CD4-positive, alpha-beta T cell (primary cell): ENCODE measurements around the gene IGSF6. TPM values are rescaled to one million over a fixed set of nuclear protein-coding genes. Genes with fewer than 3 reads are reported as not detected.
A peak's percentile ranks its signal among the peaks of the same experiment; 100 is the strongest.

ENCODE experiments used
- ATAC-seq: fragments of 200-7000 bp; cut with Tn5 transposase; one replicate; pipeline ENCODE4 v1.10.0; 2022; ENCODE audit warnings: mild to moderate bottlenecking; ENCODE audit not compliant: poor library complexity
- CTCF ChIA-PET: fragments of 350-600 bp; sonication (Branson Sonifier 250); formaldehyde crosslinking; loops from one replicate; lab custom pipeline; 2021; ENCODE audit warnings: antibody characterized with exemption, inconsistent platforms; lab: Charles Lee
- POLR2A ChIA-PET: fragments of 350-600 bp; sonication (Branson Sonifier 250); formaldehyde crosslinking; loops from one replicate; lab custom pipeline; 2021; ENCODE audit warnings: antibody characterized with exemption, inconsistent platforms; lab: Charles Lee
- DNase-seq, 14 experiments: peaks; one replicate each; pipeline ENCODE4 v3.0.0-alpha.2; 2013 to 2020; ENCODE audit warnings: mixed read lengths in 2 of 14
- H3K27ac ChIP-seq, 2 donors: one replicate each; pipeline versions ENCODE4 v1.5.1 to v1.7.0; 2013; ENCODE audit warnings: low read length in 2 of 2, low read depth in 1 of 2, mild to moderate bottlenecking in 1 of 2
- H3K27me3 ChIP-seq, 2 experiments: 1 replicate in 1 of 2; 2 replicates in 1 of 2; pipeline versions ENCODE4 v1.6.1 to v1.7.0; 2013; ENCODE audit warnings: low read length in 2 of 2, control low read depth in 1 of 2, mild to moderate bottlenecking in 1 of 2, moderate library complexity in 1 of 2; ENCODE audit not compliant: insufficient read depth in 2 of 2, control insufficient read depth in 1 of 2
- H3K36me3 ChIP-seq: one replicate; pipeline ENCODE4 v1.6.1; 2013; ENCODE audit warnings: low read length, control low read depth; ENCODE audit not compliant: insufficient read depth
- H3K4me1 ChIP-seq: one replicate; pipeline ENCODE4 v1.6.1; 2013; ENCODE audit warnings: low read length, control low read depth; ENCODE audit not compliant: insufficient read depth
- H3K4me3 ChIP-seq: one replicate; pipeline ENCODE4 v1.5.1; 2013; ENCODE audit warnings: mild to moderate bottlenecking, low read length, moderate library complexity
- H3K9me3 ChIP-seq, 2 experiments: 1 replicate in 1 of 2; 2 replicates in 1 of 2; pipeline versions ENCODE4 v1.6.1 to v1.7.0; 2013; ENCODE audit warnings: low read length in 2 of 2, mild to moderate bottlenecking in 2 of 2, control low read depth in 1 of 2, moderate library complexity in 1 of 2; ENCODE audit not compliant: control insufficient read depth in 1 of 2, insufficient read depth in 1 of 2
- H3K27ac Mint-ChIP-seq: one replicate; pipeline ENCODE4 v1.8.0; 2020; ENCODE audit warnings: mixed read lengths
- H3K27me3 Mint-ChIP-seq: one replicate; pipeline ENCODE4 v1.8.0; 2021; ENCODE audit warnings: mixed read lengths
- H3K36me3 Mint-ChIP-seq: one replicate; pipeline ENCODE4 v1.8.0; 2021; ENCODE audit warnings: low read depth, mixed read lengths
- H3K4me1 Mint-ChIP-seq: one replicate; pipeline ENCODE4 v1.8.0; 2021; ENCODE audit warnings: low read depth, mixed read lengths
- H3K4me3 Mint-ChIP-seq: one replicate; pipeline ENCODE4 v1.8.0; 2020; ENCODE audit warnings: mild to moderate bottlenecking, mixed read lengths
- H3K9me3 Mint-ChIP-seq: one replicate; pipeline ENCODE4 v1.8.0; 2020; ENCODE audit warnings: mixed read lengths
- CTCF ChIP-seq: fragments of 200-600 bp; IDR thresholded peaks from one replicate; pipeline ENCODE4 v1.8.0; 2022; ENCODE audit warnings: antibody characterized with exemption, mild to moderate bottlenecking
- intact Hi-C, 2 experiments: fragments of 100-400 bp; cut with DNase I in 1 of 2; cut with micrococcal nuclease in 1 of 2; formaldehyde crosslinking; loops; one replicate each; pipeline versions ENCODE4 v1.15.1 to v1.9.0; 2023 to 2025; cut with DNase I, micrococcal nuclease
- total RNA-seq, 174 experiments: library from RNA in 2 of 174; stranded (reverse) in 2 of 174; gene quantifications; one replicate each; pipeline ENCODE4 v1.2.3 and lab custom pipeline; 2021 to 2026

Gene IGSF6
- total RNA-seq, 2 experiments from 2014 or later = 0.31 to 0.77 TPM

- no peaks in the 10 kb centered on the region for H3K9me3 ChIP-seq
- peaks cover 25% of the 10 kb centered on the region for H3K4me1 ChIP-seq
- no peak overlapping the region for H3K4me3 ChIP-seq
- Mint-ChIP-seq H3K27me3 (no peaks in the 10 kb centered on the region), H3K36me3 (peaks cover 37% of the 10 kb centered on the region), H3K9me3 (no peaks in the 10 kb centered on the region), H3K4me1 (peaks cover 51% of the 10 kb centered on the region), H3K4me3 (no peak overlapping the region), H3K27ac (peak overlapping the region; percentile 72)
- CTCF ChIA-PET = interaction anchor here (0.6 to 2.8 kb wide), 27 partner anchors 12 to 549 kb away, joined by 3 to 90 read pairs (median 5); partner anchors contain the start of gene EEF2K
- peak; percentile 91 for TF ChIP-seq CTCF
- POLR2A ChIA-PET = interaction anchor here (0.6 to 1.9 kb wide), 6 partner anchors 11 to 1421 kb away, joined by 3 to 15 read pairs (median 4); no protein-coding TSS in a partner anchor
- ATAC-seq = peak; percentile 22
- peaks cover 17% of the 10 kb centered on the region for H3K36me3 ChIP-seq
- intact Hi-C loops = loop anchor here (1.0 to 5.0 kb wide), 3 partner anchors 51 to 290 kb away; no protein-coding TSS in a partner anchor
- DNase-seq = peak in 8 of 14 experiments; percentile 28 to 83 (median 52)
- H3K27me3 ChIP-seq = no peaks in the 10 kb centered on the region
- H3K27ac ChIP-seq = no peak overlapping the region
Measured at GRCh38 chr16:21656795-21657768, 4.7 kb upstream of the IGSF6 start.

- peaks cover 38% of the 10 kb centered on the region for H3K4me1 Mint-ChIP-seq
- ChIA-PET CTCF (interaction anchor here (1.5 kb wide), 1 partner anchor 54 kb away, joined by 5 read pairs; no protein-coding TSS in a partner anchor), POLR2A (no interaction called here)
- peaks cover 17% of the 10 kb centered on the region for H3K36me3 ChIP-seq
- no peaks in the 10 kb centered on the region for H3K9me3 Mint-ChIP-seq
- H3K4me3 Mint-ChIP-seq = no peak overlapping the region
- H3K27ac Mint-ChIP-seq = no peak overlapping the region
- peaks cover 26% of the 10 kb centered on the region for H3K4me1 ChIP-seq
- H3K36me3 Mint-ChIP-seq = peaks cover 37% of the 10 kb centered on the region
- ATAC-seq (no peak), DNase-seq (no peak)
- no peak for TF ChIP-seq CTCF
- no peaks in the 10 kb centered on the region for H3K27me3 Mint-ChIP-seq
- intact Hi-C loops = loop anchor here (5.0 kb wide), 2 partner anchors 147 to 292 kb away; no protein-coding TSS in a partner anchor
- no peak overlapping the region for H3K4me3 ChIP-seq
- H3K9me3 ChIP-seq = no peaks in the 10 kb centered on the region
- H3K27me3 ChIP-seq = no peaks in the 10 kb centered on the region
- H3K27ac ChIP-seq = no peak overlapping the region
Measured at GRCh38 chr16:21654881-21655280, 2.5 kb upstream of the IGSF6 start.

GRCh38 chr16:21654466-21654865 is 2.1 kb upstream of the IGSF6 start:
- peaks cover 35% of the 10 kb centered on the region for H3K4me1 Mint-ChIP-seq
- CTCF ChIA-PET = interaction anchor here (1.5 kb wide), 1 partner anchor 55 kb away, joined by 5 read pairs; no protein-coding TSS in a partner anchor

More at GRCh38 chr16:21654466-21654865, 2.1 kb upstream of the IGSF6 start:
- Mint-ChIP-seq H3K27ac (no peak overlapping the region), H3K36me3 (peaks cover 37% of the 10 kb centered on the region), H3K27me3 (no peaks in the 10 kb centered on the region), H3K9me3 (no peaks in the 10 kb centered on the region), H3K4me3 (no peak overlapping the region)
- POLR2A ChIA-PET = no interaction called here
- Histone ChIP-seq H3K27ac (no peak overlapping the region), H3K4me1 (peaks cover 29% of the 10 kb centered on the region), H3K4me3 (no peak overlapping the region), H3K36me3 (peaks cover 17% of the 10 kb centered on the region), H3K9me3 (no peaks in the 10 kb centered on the region), H3K27me3 (no peaks in the 10 kb centered on the region)
- no peak for DNase-seq
- no peak for ATAC-seq
- intact Hi-C loops = no loop called here
- no peak for TF ChIP-seq CTCF
